ENCODE measurements around the gene ZDHHC3.
"Not testable (repeated sequence)": the region's sequence is repeated elsewhere in the genome, so short reads cannot be mapped to it uniquely, and the experiment has no call there.

ZDHHC3 gene

DNA sequence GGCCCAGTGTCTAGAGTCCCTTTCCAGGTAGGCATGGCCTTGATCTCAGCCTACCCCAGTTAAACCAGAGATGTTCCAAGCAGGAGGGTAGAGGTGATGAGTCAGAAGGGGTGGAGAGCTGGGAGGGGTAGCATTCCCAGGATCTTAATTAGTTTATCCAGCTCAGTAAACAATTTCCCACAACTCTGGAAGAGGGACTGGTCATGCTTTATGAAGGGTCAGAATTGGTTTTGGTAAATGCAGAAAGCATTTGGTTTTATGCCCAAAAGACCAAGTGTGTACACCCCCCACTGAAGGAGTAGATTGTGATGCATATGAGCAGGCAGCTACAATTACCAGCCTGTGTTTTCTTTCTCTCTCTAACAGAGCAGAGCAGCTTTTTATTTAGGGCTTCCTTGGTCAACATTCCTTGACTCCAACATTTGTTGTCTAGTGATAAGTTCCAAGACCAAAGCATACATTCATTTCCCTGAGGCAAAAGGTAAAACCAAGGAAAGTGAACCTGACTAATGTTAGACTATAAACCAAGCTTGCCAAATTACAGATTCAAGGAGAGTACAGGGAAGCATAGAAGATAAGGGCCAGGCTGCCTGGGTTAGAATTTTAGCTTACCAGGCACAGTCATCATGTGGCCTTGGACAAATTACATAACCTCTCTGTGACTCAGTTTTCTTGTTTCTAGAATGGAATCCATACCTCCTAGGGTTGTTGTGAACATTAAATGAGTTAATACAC lies 17.7 kb upstream of the ZDHHC3 start:
- DNase-seq, result no peak

DNA sequence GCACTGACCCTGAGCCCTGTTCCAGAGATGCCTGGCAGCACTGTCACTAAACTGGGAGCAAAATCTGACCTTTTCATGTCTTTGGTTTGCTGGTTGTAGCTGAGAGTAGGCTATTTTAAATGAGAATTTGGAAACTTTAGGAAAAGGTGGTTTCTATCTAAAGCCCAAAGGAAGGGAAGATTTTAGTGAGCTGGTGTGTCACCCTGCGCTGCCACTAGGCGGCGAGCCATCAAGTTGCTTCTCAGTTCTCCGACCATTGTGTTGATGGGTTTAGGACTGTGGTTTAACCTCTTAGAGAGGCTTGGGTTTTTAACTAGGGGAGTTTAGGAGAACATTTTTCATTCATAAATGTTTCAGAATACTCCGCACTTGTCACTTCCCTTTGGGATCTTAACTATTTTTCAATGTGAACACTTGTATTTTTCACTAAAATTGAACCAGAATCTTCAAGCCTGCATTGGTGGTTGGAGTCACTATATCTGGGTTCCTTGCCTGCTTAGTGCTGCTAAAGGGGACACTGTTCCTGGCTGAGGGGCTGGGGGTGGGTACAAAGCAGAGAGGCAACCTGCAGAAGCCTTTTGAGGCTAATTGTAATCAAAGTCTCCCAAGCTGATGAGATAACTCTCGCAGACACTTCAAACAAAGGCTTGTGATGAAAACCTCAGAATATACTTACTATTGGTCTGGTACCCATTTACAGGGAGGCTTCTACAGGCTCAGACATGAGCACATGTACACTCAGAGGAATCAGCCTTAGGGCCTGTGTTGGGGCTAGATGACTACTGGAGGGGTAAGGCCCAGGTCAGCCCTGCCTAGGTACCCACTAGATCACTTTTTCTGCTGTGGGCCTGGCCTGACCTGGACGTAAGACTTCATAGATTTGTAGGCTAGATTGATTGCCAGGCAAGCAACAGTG lies 16.8 kb upstream of the ZDHHC3 start:
- no peak for DNase-seq

DNA sequence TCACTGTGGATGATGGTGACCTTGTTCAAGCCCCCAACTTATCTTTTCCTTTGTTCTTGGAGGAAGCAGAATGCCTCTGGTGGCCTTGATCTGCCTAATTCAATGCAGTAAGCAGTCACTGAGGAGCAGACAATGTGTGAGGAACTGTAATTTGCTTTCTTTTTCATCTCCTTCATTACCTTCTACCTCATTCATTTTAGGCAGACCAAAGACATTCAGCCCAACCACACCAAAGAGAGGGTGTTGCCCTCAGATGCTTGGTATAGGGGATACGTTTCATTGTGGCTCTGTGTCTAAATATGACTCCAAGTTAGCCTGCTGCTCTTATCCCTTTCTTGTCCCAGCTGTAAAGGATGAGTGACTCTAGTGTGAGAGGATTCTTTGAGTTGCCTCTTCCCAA lies 15.4 kb upstream of the ZDHHC3 start:
- DNase-seq, result no peak

DNA sequence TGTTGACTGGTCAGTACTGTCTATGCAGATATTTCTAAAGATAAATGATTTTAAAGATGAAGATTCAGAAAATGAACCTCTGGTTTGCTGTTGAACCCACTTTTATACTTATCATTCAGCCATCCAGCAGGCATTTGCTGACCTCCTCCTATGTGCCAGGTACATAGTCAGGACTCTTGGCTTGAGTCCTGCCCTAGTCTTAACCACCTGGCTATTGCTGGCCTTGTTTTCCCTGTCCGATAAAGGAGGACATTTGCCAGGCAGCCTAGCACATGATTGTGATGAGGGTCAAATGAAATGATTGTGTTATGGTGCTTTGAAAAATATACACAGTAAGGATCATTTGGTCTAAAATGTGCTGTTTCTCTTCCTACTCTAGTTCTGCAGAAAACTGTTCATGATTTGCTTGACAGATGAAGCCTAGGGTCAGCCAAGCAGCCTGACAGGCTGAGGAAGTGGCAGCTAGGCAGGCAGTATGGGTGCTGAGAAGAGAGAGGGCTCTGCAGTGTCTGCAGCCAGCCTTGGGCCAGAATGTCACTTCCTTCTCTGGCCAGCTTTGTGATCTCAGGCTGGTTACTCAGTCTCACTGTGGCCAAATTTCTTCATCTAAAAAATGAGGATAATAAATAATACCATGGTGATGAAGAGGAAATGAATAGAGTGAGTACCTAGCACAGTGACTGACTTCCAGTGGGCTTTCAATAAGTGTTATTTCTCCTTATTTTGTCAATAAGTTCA lies 13.8 kb upstream of the ZDHHC3 start:
- DNase-seq, result no peak

DNA sequence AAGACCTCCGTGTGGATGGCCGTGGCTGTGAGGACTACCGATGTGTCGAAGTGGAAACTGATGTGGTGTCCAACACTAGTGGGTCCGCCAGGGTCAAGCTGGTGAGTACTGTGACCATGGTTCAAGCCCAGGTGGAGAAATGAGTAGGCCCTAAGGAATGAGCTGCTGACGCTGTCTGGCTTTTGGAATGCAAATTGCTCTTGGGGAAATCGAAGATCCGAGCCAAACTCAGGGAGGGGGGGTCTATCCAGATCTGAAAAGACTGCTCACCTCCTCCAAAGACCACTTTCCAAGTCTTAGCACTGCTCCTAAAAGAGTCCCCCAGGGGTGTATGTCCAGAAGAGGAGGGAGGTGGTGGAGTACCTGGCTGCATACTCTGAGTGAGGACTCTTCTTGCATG lies 13.2 kb upstream of the ZDHHC3 start:
- DNase-seq, result no peak

DNA sequence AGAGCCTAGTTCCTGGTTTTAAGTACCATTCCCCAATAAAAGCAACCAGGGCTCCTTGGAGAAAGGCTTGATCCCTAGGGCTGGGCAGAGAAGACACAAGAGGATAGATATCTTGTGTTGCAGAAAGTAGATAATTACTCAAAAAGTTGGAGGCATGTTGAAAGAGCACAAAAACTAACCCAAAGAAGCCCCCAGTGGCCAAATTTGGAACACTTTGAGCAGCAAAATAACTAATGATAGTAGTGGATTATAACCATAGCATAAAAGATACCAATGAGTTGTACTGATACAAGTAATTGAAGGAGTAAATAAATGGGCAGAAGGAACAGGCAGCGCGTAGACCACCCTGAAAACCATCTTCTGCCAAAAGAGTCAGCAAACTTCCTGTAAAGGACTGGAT lies 12.1 kb upstream of the ZDHHC3 start:
- no peak for DNase-seq

DNA sequence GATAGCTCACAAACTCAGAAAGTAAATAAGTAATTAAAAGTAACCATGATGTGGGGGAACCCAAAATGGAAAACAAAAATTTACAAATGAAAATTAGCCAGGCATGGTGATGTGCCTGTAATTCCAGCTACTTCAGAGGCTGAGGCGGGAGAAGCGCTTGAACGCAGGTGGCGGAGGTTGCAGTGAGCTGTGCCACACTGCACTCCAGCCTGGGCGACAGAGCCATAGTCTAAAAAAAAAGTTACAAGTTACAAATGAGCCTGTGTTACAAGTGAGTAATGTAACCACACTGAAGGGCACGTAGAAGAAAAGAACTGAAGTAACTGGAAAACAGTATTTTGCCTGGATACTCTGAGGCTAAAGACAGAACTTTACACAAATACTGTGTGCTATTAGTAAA lies 11.4 kb upstream of the ZDHHC3 start:
- no peak for DNase-seq

DNA sequence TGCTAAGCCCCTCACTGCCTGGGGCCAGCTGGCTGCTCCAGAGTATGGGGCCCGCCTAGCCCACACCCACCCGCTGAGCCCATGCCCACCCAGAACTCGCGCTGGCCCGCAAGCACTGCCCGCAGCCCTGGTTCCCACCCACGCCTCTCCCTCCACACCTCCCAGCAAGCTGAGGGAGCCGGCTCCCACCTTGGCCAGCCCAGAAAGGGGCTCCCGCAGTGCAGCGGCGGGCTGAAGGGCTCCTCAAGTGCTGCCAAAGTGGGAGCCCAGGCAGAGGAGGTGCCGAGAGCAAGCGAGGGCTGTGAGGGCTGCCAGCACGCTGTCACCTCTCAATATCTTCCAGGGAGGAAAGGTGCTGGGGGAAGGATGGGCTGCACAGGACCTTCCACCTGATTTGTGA lies 10.4 kb upstream of the ZDHHC3 start:
- DNase-seq, result not testable (repeated sequence)

DNA sequence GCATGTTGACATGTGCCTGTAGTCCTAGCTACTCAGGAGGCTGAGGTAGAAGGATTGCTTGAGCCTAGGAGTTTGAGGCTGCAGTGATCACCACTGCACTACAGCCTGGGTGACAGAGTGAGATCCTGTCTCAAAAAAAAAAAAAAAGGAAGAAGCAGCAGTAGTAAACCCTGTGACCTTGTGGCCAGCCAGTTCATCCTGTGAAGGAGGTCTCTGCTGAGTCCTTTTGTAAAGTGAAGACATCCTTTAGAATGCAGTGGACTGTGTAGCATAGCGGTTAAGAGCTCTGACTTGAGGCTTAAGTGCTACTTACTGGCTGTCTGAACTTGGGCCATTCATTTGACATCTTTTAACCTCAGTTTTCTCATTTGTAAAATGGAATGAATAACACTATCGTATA lies 8.4 kb upstream of the ZDHHC3 start:
- no peak for DNase-seq

DNA sequence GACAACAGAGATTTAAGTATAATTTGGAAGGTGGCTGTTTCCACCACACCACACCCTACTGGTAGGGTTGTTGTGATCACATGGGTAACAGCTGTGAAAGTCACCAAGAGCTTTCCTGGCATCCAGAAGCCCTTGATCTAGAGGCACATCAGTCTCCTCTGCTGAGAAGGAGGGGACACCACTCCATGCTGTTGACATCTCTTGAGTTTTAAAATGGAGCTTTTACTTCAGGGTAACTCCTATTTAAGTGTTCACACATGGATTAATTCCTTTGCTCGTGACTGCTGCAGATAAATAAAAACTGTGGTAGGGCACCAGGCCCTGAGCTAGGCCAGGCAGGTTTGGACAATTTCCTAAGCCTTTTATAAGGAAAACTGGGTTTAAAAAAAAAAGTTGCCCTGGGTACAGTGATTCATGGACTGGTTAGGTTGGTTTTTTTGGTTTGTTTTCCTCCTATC lies 7.5 kb upstream of the ZDHHC3 start:
- no peak for DNase-seq

DNA sequence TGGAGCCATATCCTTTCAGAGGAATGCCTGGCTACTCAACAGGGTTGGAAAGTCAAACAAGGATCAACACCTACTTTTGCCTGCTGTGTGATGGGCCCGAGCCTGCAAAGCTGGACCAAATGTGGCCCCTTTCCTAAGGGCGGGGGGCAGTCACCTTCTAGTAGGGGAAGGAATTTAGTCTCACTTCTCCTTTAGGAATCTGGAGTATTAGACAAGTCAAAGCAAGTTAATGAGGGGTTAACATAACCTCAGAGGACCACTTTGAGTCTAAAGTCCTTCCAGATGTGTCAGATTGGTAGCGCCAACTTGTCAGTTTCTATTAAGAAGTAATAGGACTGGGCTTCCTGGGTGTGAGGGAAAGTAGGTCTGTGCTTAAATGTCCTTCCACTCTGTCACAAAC lies 6.8 kb upstream of the ZDHHC3 start:
- DNase-seq, result no peak

DNA sequence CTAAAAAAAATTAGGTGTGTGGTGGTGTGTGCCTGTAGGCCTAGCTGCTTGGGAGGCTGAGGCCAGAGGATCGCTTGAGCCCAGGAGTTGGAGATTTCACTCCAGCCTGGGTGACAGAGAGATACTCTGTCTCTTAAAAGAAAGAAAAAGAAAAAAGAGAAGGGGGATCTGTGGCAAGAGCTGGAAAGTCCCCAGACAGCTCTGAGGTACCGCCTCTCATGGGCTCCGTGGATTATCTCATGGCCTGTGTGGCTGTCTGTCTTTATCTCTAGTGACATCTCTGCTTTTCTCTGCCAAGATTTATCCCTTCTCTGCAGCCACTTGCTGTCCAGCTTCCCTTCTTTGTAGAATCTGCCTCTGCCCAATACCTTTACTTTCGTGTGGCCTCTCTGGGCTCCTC lies 5.8 kb upstream of the ZDHHC3 start:
- DNase-seq, result no peak

DNA sequence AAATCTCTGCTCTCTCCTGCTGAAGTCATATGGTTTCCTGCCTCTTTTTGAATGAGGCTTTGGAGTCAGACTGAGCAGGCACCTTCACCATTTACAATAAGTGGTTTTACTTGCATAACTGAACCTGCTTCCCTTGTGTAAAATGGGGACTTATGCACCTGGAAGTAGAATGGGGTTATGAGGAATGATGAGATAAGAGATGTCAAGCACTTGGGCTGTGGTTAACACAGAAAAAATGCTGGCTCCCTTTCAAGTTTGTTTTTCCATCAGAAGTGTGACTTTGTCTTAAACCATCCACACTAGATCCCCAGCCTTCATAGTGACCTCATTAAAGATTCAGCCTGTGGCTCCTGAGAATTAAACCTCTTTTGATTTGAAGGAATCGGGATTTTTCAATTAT lies 5.2 kb upstream of the ZDHHC3 start:
- DNase-seq, result no peak

DNA sequence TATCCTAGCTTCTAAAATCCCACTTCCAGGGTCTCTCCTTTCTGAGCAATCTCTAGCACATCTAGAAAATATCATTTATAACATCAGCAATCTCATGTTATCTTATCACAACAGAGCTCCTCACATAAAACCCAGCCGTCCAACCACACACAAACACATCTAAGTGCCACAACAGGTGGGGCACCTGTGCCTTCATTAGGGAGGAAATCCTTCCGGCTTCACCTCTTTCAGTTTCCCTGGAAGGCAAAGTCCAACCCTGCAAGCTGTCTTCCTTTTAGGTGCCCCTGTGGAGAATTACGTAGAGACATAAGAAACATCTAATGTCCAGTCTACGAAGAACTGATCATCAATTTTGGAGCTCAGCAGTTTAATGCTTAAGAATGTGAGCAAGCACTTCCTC lies 1.6 kb downstream of the ZDHHC3 start:
- DNase-seq, result no peak

DNA sequence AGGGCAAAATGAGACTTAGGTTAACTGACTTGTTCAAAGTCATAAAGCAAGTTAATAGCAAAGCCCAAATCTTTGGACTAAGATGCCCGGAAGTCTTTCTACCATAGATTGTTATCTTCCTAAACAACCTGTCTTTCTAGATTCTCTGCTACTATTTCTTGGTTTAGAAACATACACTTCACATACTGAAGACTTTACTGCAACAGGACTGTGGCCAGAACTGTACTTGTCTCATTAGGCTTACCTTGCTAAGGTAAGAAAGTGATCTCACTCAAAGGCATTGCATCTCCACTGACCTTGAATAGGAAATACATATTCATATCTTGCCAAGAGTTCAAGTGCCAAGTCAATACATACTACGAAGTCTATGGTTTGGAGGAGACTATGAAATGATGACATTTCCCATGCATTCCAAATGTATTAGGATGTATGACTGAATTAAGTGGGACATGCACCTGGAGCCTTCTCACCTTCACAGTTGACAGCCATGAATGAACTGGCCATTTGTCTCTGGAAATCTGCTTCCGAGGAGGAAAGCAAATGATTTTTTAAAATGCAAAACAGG lies 5.0 kb downstream of the ZDHHC3 start:
- no peak for DNase-seq

DNA sequence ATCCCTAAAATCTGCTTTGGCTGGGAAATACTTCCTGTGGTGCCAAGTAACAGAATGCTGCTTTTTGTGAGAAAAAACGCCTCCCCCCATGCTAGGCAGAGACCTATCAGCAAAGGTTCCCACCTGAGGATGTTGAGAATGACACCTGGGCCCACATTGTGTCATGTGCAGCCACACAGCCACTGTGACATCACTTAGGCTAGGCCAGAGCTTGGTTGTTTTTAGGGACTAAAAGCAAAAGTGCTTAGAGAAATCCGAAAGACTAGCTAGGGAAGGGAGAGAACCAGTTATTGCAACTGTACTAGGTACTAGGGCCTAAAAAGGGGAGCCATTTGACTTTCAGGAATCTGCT lies 6.2 kb downstream of the ZDHHC3 start:
- no peak for DNase-seq

DNA sequence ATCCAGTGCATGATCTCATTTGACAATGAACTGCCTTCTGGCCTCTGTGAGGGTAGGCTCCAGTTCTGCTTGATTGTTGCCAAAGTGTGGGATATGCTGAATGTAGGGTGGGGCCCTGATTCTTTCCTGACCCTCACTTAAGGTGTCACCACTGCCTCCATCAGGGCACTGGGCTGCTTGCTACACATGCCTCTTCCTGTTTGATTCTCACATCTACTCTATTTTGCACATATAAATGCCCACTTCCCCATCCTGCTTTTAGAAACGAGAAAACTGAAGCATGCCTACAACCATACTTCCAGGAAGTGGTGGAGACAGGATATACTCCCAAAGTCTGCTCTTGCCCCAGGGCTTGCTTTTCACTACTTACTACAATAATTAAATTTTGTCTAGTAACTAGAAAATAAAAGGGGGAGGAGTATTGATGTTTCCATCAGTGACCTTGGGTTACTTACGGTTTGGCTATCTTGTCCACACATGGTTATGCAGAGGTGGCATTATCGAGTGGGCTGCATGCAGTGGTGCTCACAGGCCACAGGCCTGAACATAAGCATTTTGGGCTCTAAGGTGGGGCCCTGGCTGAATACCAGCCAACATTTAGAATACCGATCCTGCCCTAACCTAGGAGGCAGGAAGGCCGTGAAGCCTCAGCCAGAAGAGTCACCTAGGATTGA lies 6.7 kb downstream of the ZDHHC3 start:
- no peak for DNase-seq

DNA sequence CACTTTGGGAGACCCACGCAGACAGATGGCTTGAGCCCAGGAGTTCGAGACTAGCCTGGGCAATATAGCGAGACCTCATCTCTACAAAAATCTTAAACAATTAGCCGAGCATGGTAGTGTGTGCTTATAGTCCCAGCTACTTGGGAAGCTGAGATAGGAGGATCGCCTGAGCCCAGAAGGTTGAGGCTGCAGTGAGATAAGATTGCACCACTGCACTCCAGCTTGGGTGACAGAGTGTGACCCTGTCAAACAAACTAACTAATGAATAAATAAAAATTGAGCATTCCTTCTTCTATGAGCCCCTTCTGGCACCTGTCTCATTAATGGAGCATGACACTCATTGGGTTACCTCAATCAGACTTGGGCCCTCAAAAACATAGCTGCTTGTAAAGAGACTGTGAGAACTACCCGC lies 7.5 kb downstream of the ZDHHC3 start:
- DNase-seq, result no peak

DNA sequence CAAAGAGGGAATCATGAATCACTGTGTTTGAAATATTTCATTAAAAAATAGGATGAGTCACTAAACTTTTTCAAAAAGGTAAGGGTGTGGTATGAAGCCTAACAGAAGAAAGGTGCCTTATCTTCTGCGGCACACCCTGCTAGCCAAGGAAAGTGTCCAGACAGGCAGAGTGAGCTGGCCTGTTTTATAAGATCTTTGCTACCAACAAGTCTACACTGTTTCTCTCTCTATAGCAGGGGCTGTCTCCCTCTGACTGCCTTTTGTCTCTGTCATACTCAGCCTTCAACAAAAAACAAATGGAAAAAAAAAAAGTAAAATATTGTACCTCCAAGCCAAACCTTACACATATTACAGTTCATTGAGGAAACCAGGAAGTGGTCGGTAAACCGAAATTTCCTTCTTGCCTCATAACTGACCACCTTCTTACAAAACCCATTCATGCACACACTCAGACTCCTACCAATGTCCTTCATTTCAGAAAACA lies 9.1 kb downstream of the ZDHHC3 start:
- no peak for DNase-seq

DNA sequence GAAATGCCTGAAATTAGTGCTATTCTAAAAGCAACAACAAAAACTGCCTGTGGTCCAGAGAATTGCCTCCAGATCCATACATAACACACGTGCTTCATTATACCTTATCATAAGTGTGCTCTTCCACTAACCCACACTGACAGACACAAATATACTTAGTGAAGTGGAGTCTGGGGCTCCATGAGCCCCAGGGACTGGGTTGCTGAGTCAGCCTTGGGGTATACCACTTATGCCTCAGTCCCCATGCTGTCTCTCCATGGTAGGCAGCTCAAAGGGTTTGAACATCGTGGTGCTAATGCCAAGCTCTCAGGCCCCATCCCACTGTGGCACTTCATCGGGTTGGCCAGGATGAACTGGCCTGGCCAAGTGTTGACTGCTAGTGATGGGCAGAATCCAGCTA lies 10.8 kb downstream of the ZDHHC3 start:
- DNase-seq, result no peak

DNA sequence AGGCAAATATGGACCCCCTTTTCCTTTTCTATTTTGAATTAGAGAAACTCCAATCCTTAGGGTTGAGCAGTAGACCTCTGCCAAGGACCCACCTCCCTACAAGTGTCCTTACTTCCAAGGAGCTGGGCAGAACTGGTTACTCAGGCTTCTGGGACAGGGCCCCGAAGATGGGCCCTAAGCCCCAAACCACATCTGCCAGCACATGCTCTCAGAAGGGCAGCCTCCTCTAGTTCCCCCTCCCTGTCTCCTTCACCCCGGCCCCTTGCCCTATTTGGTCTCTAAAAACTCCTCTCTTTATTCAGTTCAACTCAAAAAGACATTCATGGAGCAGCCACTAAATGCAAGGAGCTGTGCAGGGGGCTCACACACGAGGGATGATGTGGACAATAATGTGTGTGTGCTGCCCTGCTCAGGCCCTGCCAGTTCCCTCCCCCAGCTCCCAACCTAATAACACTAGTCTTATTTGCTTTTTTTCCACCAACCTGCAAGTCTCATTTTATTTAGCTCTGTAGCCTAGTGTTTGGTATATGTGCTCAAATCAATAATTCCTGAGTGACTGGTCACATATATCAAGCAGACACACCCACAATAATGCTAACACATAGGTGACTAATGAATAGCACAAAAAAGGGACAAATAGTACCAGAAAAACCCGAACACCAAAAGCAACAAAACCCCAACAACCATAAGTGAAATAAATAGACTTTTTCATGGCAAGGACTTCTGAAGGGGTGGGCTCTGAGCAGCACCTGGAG lies 12.2 kb downstream of the ZDHHC3 start:
- DNase-seq, result no peak
